ENCODE measurements around the gene MLXIP.
A peak's percentile ranks its signal among the peaks of the same experiment; 100 is the strongest.
"Not testable (repeated sequence)": the region's sequence is repeated elsewhere in the genome, so short reads cannot be mapped to it uniquely, and the experiment has no call there.

Gene MLXIP

GRCh38 chr12:122158700-122159285, 80.2 kb downstream of the MLXIP start:
- DNase-seq: no peak

- no peak for DNase-seq
These were observed 81.3 kb downstream of the MLXIP start for GRCh38 chr12:122159882-122160281.

- DNase-seq: no peak
These were observed 82.2 kb downstream of the MLXIP start for GRCh38 chr12:122160761-122161160.

GRCh38 chr12:122161682-122162081, 83.1 kb downstream of the MLXIP start:
- no peak for DNase-seq

GRCh38 chr12:122162976-122163375, 84.4 kb downstream of the MLXIP start:
- no peak for DNase-seq

GRCh38 chr12:122166422-122167349, 88.1 kb downstream of the MLXIP start:
- no peak for DNase-seq

GRCh38 chr12:122167356-122167925, 88.9 kb downstream of the MLXIP start:
- DNase-seq: peak; percentile 74

- no peak for DNase-seq
These were observed 89.9 kb downstream of the MLXIP start for GRCh38 chr12:122168492-122168891.

- no peak for DNase-seq
These were observed 92.8 kb downstream of the MLXIP start for GRCh38 chr12:122171399-122171798.

GRCh38 chr12:122172262-122172939, 93.8 kb downstream of the MLXIP start:
- no peak for DNase-seq

GRCh38 chr12:122174155-122174845, 95.7 kb downstream of the MLXIP start, which contains the start of gene IL31:
Gene IL31, minus strand, starts transcription at chr12:122174221. Its CDS starts 49 bp downstream, at chr12:122174172.
- no peak for DNase-seq

- DNase-seq: not testable (repeated sequence)
These were observed 97.9 kb downstream of the MLXIP start for GRCh38 chr12:122176473-122176872.

- DNase-seq: peak; percentile 68
These were observed 104.5 kb downstream of the MLXIP start, which contains the start of gene LRRC43 for GRCh38 chr12:122182887-122183587. Gene LRRC43, plus strand, starts transcription at chr12:122183123. Its CDS starts 22 bp downstream, at chr12:122183145.

- DNase-seq: no peak
These were observed 105.0 kb downstream of the MLXIP start for GRCh38 chr12:122183588-122183940.

GRCh38 chr12:122184517-122184916, 106.0 kb downstream of the MLXIP start:
- no peak for DNase-seq

- no peak for DNase-seq
These were observed 106.5 kb downstream of the MLXIP start for GRCh38 chr12:122185079-122185478.

- no peak for DNase-seq
These were observed 107.0 kb downstream of the MLXIP start for GRCh38 chr12:122185494-122186082.

- no peak for DNase-seq
These were observed 108.9 kb downstream of the MLXIP start for GRCh38 chr12:122187466-122187865.

GRCh38 chr12:122189626-122190475, 111.3 kb downstream of the MLXIP start:
- no peak for DNase-seq

All from NCI-H526 treated with DMSO at 0.1 percent for 48 hours (cell line).